Fibroblast of lung (primary cell): ENCODE measurements around the gene CGNL1. TPM values are rescaled to one million over a fixed set of nuclear protein-coding genes. Genes with fewer than 3 reads are reported as not detected.

Source experiments
- DNase-seq, 2 donors: peaks; one replicate each; pipeline versions ENCODE4 v3.0.0 to v3.0.0-alpha.2; 2010; ENCODE audit warnings: low read depth in 2 of 2
- H2AFZ ChIP-seq: 2 replicates; pipeline ENCODE4 v1.5.1; 2012; ENCODE audit warnings: low read length, control low read depth, inconsistent platforms
- H3K27ac ChIP-seq: 2 replicates; pipeline ENCODE4 v1.5.1; 2011; ENCODE audit warnings: low read length, control low read depth; ENCODE audit not compliant: insufficient read depth
- H3K27me3 ChIP-seq: 2 replicates; pipeline ENCODE4 v1.5.1; 2011; ENCODE audit warnings: mild to moderate bottlenecking, low read length; ENCODE audit not compliant: control insufficient read depth, insufficient read depth
- H3K36me3 ChIP-seq: 2 replicates; pipeline ENCODE4 v1.5.1; 2011; ENCODE audit warnings: low read length; ENCODE audit not compliant: control insufficient read depth, insufficient read depth
- H3K4me1 ChIP-seq: 2 replicates; pipeline ENCODE4 v1.5.1; 2011; ENCODE audit warnings: low read length; ENCODE audit not compliant: control insufficient read depth, insufficient read depth; ENCODE audit errors: extremely low read depth
- H3K4me2 ChIP-seq: 2 replicates; pipeline ENCODE4 v1.5.1; 2011; ENCODE audit warnings: low read length, control low read depth; ENCODE audit not compliant: insufficient read depth; ENCODE audit errors: extremely low read depth
- H3K4me3 ChIP-seq, 4 experiments: fragments of 200-600 bp in 1 of 4; sonication (generic) in 1 of 4; replicated peaks in 1 of 4; 2 replicates each; pipeline ENCODE4 v1.5.1; 2011 to 2016; ENCODE audit warnings: low read length in 4 of 4, low read depth in 3 of 4, mild to moderate bottlenecking in 3 of 4, control low read depth in 2 of 4, inconsistent platforms in 1 of 4, mixed read lengths in 1 of 4; ENCODE audit not compliant: insufficient read depth in 1 of 4; ENCODE audit errors: control extremely low read depth in 1 of 4
- H3K79me2 ChIP-seq: 2 replicates; pipeline ENCODE4 v1.5.1; 2012; ENCODE audit warnings: mild to moderate bottlenecking, low read length, inconsistent platforms; ENCODE audit not compliant: control insufficient read depth, insufficient read depth
- H3K9ac ChIP-seq: 2 replicates; pipeline ENCODE4 v1.5.1; 2011; ENCODE audit warnings: mild to moderate bottlenecking, low read length, control low read depth; ENCODE audit not compliant: insufficient read depth
- H3K9me3 ChIP-seq: 2 replicates; pipeline ENCODE4 v1.5.1; 2012; ENCODE audit warnings: low read depth, low read length; ENCODE audit not compliant: control insufficient read depth, insufficient read depth
- H4K20me1 ChIP-seq: 2 replicates; pipeline ENCODE4 v1.5.1; 2011; ENCODE audit warnings: low read length; ENCODE audit not compliant: control insufficient read depth, insufficient read depth; ENCODE audit errors: extremely low read depth
- EZH2 ChIP-seq: IDR thresholded peaks from 2 replicates; pipeline ENCODE4 v1.5.1; 2012; ENCODE audit warnings: low read length, control low read depth, mild to moderate bottlenecking; ENCODE audit errors: missing control alignments
- polyA plus RNA-seq, 2 donors: library from polyadenylated mRNA; depleted of rRNA in 1 of 2; stranded (reverse) in 1 of 2; unstranded in 1 of 2; fragments of >200 nt; gene quantifications; 2 replicates each; pipeline ENCODE4 v1.2.1, GENCODE V29; 2011 to 2012; ENCODE audit warnings: missing spikeins in 1 of 2
- total RNA-seq: library from RNA; depleted of rRNA; stranded (reverse); fragments of >200 nt; gene quantifications from 2 replicates; pipeline ENCODE4 v1.2.1, GENCODE V29; 2014
- TF ChIP-seq, protein P1 (sequence below), 2 donors: IDR thresholded peaks in 1 of 2; conservative IDR thresholded peaks in 1 of 2; 1 replicate in 1 of 2; 2 replicates in 1 of 2; pipeline ENCODE4 v1.5.1; 2011 to 2012; ENCODE audit warnings: low read length in 2 of 2, control low read depth in 1 of 2, inconsistent platforms in 1 of 2, low read depth in 1 of 2, mild to moderate bottlenecking in 1 of 2

Gene CGNL1
- total and polyA plus RNA-seq, 2 donors (not counting 1 experiment from before 2014, with no cell fraction given), result 0.18 to 6.1 TPM

DNA sequence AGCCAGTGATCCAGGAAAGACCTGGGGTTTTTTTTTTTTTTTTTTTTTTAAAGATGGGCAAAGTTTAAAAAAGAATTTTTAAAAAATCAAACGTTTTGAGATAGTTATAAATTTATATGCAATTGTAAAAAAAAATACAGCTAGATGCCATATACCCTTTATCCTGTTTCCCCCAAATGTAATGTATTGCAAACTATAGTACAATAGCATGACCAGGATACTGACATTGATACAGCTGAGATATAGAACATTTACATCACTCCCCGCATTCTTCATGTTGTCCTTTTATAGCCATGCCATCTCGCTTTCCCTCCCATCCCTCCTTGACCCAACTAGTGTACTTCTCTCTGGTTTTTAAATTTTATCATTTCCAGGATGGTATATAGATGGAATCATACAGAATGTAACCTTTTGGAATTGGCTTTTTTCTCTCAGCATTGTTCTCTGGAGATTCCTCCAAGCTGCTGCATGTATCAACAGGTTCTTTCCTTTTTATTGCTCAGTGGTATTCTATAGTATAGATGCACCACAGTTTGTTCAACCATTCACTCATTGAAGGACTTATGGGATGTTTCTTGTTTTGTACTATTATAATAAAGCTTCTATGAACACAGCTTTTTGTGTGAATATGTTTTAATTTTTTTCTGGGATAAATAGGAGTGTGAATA is 104.9 kb downstream of the CGNL1 start:
- Histone ChIP-seq H3K4me1 (peaks cover 4% of the 10 kb centered on the region), H3K4me2 (no peak overlapping the region), H2AFZ (no peak overlapping the region), H3K9me3 (no peaks in the 10 kb centered on the region), H3K79me2 (no peaks in the 10 kb centered on the region), H3K36me3 (no peaks in the 10 kb centered on the region), H4K20me1 (no peaks in the 10 kb centered on the region), H3K4me3 (no peak overlapping the region), H3K27ac (no peak overlapping the region), H3K9ac (no peak overlapping the region), H3K27me3 (no peaks in the 10 kb centered on the region)
- TF ChIP-seq, protein P1, sequence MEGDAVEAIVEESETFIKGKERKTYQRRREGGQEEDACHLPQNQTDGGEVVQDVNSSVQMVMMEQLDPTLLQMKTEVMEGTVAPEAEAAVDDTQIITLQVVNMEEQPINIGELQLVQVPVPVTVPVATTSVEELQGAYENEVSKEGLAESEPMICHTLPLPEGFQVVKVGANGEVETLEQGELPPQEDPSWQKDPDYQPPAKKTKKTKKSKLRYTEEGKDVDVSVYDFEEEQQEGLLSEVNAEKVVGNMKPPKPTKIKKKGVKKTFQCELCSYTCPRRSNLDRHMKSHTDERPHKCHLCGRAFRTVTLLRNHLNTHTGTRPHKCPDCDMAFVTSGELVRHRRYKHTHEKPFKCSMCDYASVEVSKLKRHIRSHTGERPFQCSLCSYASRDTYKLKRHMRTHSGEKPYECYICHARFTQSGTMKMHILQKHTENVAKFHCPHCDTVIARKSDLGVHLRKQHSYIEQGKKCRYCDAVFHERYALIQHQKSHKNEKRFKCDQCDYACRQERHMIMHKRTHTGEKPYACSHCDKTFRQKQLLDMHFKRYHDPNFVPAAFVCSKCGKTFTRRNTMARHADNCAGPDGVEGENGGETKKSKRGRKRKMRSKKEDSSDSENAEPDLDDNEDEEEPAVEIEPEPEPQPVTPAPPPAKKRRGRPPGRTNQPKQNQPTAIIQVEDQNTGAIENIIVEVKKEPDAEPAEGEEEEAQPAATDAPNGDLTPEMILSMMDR (conservative IDR thresholded peaks at IDR 0.05 in 1 of 2, IDR thresholded peaks at IDR 0.05 in 1 of 2; ENCODE audit: low read depth in 1 of 2, low read length in 2 of 2), result no peak
- TF ChIP-seq EZH2, result no peak
- no peak for DNase-seq

DNA sequence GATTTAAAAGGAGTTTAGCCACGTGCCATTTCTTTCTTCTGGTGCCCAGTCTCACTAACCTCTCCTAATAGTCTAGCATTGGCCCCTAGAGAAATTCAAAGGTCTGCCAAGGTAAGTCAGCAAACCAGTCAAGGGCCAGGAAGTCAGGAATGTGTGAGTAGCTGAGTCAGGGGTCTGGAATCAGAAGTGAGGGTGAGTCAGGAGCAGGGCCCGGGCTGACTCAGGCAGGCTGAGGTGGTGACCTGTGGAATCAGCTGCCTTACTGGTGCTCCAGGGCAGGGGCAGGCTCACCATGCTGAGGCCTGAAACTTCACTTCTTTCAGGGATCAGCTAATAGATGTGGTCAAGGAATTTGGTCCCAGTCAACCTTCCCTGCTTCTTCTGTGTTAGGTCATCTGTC is 109.6 kb downstream of the CGNL1 start:
- TF ChIP-seq EZH2, result no peak
- TF ChIP-seq, protein P1 (conservative IDR thresholded peaks at IDR 0.05 in 1 of 2, IDR thresholded peaks at IDR 0.05 in 1 of 2; ENCODE audit: low read depth in 1 of 2, low read length in 2 of 2), result no peak
- Histone ChIP-seq H3K27ac (peak overlapping the region; percentile 48), H3K79me2 (no peaks in the 10 kb centered on the region), H3K9me3 (no peaks in the 10 kb centered on the region), H2AFZ (no peak overlapping the region), H3K9ac (no peak overlapping the region), H3K4me2 (peak overlapping the region; percentile 3), H4K20me1 (no peaks in the 10 kb centered on the region), H3K4me1 (peaks cover 8% of the 10 kb centered on the region), H3K27me3 (no peaks in the 10 kb centered on the region), H3K4me3 (no peak overlapping the region), H3K36me3 (no peaks in the 10 kb centered on the region)
- peak; percentile 52 to 91 for DNase-seq

DNA sequence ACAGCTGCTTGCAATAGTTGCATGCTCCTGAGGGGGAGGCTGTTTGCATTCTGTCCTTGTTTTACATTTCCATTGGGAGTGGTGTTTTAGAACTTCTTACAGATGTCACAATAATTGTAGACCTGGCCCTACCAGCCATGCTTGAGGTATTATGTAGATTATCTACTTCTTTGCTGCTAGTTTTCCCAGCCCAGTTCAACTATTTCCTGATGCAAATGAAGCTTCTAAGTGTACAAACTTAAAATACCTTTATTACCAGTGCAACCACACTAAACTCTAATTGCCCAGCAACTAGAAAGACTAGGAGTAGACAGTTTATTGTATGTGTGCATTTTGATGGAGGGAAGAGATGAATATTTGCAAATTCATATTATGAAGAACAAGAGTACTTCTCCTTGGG is 110.5 kb downstream of the CGNL1 start:
- Histone ChIP-seq H3K27me3 (no peaks in the 10 kb centered on the region), H3K9ac (no peak overlapping the region), H3K4me2 (no peak overlapping the region), H3K4me1 (peaks cover 8% of the 10 kb centered on the region), H3K4me3 (no peak overlapping the region), H3K79me2 (no peaks in the 10 kb centered on the region), H3K9me3 (no peaks in the 10 kb centered on the region), H3K27ac (no peak overlapping the region), H2AFZ (no peak overlapping the region), H4K20me1 (no peaks in the 10 kb centered on the region), H3K36me3 (no peaks in the 10 kb centered on the region)
- no peak for TF ChIP-seq EZH2
- TF ChIP-seq, protein P1 (conservative IDR thresholded peaks at IDR 0.05 in 1 of 2, IDR thresholded peaks at IDR 0.05 in 1 of 2; ENCODE audit: low read depth in 1 of 2, low read length in 2 of 2), result no peak
- DNase-seq, result no peak
